GM10248 (cell line): ENCODE results near the gene PERP.

Experiments
- CTCF ChIA-PET: fragments of 300-600 bp; sonication (Branson Sonifier 250); formaldehyde crosslinking; extraction: SDS; loops from one replicate; lab custom pipeline; 2021; ENCODE audit warnings: antibody characterized with exemption; lab: Yijun Ruan, JAX
- POLR2A ChIA-PET: fragments of 350-650 bp; sonication (Branson Sonifier 250); formaldehyde crosslinking; extraction: SDS; loops from one replicate; lab custom pipeline; 2020; ENCODE audit warnings: antibody characterized with exemption; lab: Yijun Ruan, JAX
- DNase-seq: peaks from one replicate; pipeline ENCODE4 v3.0.0; 2012; ENCODE audit errors: extremely low spot score
- TF ChIP-seq, protein P1 (sequence below): IDR thresholded peaks from 2 replicates; pipeline ENCODE4 v1.5.1; 2012; ENCODE audit warnings: mild to moderate bottlenecking, low read depth; ENCODE audit errors: extremely low read depth, missing control alignments, control extremely low read depth

The PERP gene

DNA sequence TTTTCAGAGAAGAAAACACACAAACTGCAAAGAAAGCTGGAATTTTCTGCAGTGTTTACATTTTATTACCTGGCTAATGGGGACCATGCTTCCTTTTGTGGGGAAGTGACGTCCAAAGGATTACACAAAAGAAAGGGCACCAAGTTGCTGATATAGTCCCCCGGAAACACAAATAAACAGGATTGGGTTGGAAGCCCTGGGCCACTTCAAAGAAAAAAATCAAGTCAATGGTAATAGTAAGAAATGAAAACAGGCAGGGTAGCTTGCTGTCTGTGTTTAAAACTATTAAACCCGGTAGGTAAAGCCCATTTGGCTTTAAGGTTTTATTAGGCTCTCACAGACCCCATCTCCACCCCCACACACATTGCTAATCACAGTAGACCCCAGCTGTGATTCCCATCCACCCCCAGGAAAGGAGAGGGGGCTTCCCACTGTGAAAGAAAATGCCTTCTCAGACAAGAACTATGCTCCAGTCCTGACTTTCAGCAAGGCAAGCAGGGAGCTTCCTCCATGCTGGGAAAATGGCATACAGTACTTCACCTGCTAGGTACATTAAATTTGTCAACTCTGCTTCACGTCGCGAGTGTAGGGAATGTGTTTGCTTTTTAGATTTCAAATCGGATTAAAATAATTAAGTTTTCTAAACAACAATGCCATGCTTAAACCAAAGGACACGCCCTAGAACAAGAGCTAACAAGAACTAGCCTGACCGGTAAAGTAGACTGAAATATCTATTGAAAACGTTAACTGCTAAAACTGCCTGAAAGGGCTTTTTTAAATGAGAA is 1.1 kb downstream of the PERP start:
- TF ChIP-seq, protein P1, sequence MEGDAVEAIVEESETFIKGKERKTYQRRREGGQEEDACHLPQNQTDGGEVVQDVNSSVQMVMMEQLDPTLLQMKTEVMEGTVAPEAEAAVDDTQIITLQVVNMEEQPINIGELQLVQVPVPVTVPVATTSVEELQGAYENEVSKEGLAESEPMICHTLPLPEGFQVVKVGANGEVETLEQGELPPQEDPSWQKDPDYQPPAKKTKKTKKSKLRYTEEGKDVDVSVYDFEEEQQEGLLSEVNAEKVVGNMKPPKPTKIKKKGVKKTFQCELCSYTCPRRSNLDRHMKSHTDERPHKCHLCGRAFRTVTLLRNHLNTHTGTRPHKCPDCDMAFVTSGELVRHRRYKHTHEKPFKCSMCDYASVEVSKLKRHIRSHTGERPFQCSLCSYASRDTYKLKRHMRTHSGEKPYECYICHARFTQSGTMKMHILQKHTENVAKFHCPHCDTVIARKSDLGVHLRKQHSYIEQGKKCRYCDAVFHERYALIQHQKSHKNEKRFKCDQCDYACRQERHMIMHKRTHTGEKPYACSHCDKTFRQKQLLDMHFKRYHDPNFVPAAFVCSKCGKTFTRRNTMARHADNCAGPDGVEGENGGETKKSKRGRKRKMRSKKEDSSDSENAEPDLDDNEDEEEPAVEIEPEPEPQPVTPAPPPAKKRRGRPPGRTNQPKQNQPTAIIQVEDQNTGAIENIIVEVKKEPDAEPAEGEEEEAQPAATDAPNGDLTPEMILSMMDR, result no peak
- no peak for DNase-seq
- ChIA-PET POLR2A (no interaction called here), CTCF (interaction anchor here (0.7 to 3.1 kb wide), 8 partner anchors 9 to 182 kb away, joined by 3 to 14 read pairs (median 8); no protein-coding TSS in a partner anchor)

DNA sequence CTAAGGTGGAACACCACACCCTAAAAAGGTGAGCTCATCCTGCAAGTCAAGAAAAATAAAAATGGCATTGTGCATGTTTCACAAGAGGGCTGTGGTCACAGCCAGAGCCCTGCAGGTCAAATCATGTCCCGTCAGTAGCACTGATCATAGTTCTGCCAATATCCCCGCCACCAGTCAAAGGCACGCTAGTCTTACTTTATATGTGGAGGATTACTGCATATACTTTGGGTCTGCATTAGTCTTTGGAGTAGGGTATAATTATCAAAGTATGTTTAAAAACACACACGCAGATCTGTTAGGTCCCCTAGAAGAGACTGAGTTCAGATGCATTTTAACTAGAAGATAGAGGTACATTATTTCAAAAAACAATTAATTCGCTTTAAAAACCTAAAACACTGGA is 1.8 kb downstream of the PERP start:
- CTCF ChIA-PET, result interaction anchor here (0.7 to 3.1 kb wide), 8 partner anchors 10 to 403 kb away, joined by 3 to 14 read pairs (median 6); no protein-coding TSS in a partner anchor
- TF ChIP-seq, protein P1, result no peak
- POLR2A ChIA-PET, result no interaction called here
- no peak for DNase-seq

DNA sequence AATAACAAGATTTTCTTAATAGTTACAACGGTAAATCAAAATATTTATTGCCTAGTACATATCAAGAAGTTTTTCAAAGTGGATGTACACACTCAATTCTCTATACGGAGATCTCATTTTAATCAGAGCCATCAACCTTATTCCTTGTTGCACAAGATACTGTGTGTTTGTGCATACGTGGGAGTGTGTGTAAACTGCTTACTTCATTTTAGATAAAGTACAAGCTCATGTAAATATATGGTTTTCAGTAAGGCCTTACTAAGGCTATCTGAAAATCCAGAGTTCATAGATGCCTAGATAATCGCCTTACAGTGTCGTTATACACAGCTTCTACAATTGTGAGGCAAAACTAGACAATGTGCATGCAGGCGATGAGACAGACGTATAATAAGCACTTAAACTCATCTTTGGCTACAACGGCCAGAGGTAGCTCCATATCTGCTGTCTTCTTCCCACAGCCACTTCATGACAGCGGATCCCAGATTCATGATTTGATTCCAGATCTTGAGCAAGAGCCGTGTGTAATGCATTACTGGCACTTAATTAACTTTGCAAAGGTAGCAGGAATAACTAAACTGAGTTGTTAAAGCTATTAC is 2.5 kb downstream of the PERP start:
- ChIA-PET POLR2A (no interaction called here), CTCF (interaction anchor here (0.7 to 3.1 kb wide), 8 partner anchors 11 to 404 kb away, joined by 3 to 14 read pairs (median 6); no protein-coding TSS in a partner anchor)
- DNase-seq, result no peak
- TF ChIP-seq, protein P1, result no peak

DNA sequence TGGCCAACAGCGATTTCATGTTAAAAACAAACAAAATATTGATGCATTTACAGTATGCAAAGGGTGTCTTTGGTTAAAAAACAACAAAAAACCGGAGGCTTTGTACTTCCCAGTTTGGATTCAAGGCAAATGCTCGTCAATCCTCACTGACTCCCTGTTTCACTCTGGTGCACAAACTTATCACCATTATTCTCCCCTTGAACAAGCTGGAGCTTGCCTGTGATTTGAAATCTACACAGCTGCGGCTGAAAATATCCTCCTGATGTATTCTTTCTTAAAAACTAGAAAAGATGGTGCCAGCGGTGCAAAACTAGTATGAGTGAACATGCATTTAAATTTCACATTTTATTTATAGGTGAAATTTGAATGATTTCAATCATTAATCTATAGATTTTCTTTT is 3.3 kb downstream of the PERP start:
- POLR2A ChIA-PET, result no interaction called here

DNA sequence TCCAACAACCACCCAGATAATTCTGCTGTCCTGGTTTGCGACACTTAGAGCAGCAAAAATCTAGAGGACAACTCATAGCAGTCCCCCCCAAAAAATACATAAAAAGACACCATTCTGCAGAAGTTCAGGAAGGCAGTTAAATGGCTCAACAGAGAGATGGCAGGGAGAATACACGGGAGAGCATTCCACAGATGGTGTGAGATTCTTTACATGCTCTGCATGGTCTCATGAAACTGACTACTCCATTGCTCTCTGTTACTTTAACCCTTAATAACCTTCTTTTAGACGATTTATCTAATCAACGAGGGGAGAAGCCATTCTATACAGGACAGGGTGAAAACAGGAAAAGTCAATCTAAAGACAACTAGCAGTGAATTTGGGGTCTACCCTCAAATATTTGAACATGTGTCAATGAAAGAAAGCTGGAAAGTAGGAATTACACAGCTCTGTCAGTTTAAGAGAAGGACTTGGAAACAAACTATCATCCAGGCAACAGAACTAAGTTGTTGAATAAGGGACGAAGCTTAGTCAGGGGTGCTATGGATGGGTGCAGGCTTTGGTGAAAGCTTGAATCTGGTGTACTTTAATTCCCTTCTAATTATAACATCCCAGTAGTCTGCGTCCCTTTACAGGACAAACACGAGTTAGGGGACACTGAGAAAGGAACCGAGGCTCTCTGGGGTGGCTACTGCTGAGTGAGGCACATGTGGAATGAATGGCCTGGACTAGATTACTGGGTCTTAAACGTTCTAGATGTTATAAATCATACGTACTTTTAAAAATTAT is 5.1 kb downstream of the PERP start:
- TF ChIP-seq, protein P1, result no peak
- CTCF ChIA-PET, result no interaction called here
- no peak for DNase-seq
- POLR2A ChIA-PET, result no interaction called here

More for the DNA sequence above, 3.3 kb downstream of the PERP start:
- DNase-seq, result no peak
- TF ChIP-seq, protein P1, result no peak
- CTCF ChIA-PET, result interaction anchor here (1.5 to 2.1 kb wide), 2 partner anchors 11 to 99 kb away, joined by 5 to 14 read pairs; no protein-coding TSS in a partner anchor

DNA sequence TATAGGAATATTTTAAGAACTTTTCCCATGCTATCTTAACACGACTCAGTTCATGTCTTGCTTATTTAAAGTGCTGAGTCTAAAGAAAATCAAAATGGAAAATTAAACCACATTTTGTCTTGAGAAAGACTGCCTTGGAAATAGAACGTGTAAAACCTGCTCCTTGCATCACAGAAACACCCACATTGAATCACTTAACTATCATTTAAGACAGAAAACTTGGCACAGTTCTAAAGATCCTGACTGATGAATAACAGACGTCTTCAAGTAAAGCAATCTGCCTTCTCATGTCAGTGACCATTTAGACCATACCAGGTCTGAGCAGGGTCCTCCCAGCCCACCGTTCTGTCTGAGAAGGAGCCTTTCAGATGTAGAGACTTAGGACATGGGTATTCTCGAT is 7.4 kb downstream of the PERP start:
- no peak for DNase-seq
- CTCF ChIA-PET, result interaction anchor here (0.7 to 5.1 kb wide), 5 partner anchors 9 to 410 kb away, joined by 3 to 27 read pairs (median 3); no protein-coding TSS in a partner anchor
- POLR2A ChIA-PET, result no interaction called here
- TF ChIP-seq, protein P1, result no peak
